K562 (cell line): ENCODE measurements around the gene VWA2. TPM values are rescaled to one million over a fixed set of nuclear protein-coding genes. Genes with fewer than 3 reads are reported as not detected.

Experiments used
- ATAC-seq: fragments of 200-7000 bp; cut with Tn5 transposase; 3 replicates; pipeline ENCODE4 v1.9.1; 2020; ENCODE audit warnings: moderate library complexity
- BruUV-seq: library from RNA; stranded (reverse); fragments of 400-500 nt; replicated peaks from 2 replicates; lab custom pipeline; 2021; lab: Mats Ljungman, UMichigan
- CTCF ChIA-PET: fragments of 300-600 bp; formaldehyde crosslinking; extraction: SDS; loops from one replicate; lab custom pipeline; 2021; ENCODE audit warnings: low intra/inter-chr PET ratio; lab: Yijun Ruan, JAX
- POLR2A ChIA-PET: fragments of 300-600, 350-650 bp; sonication (Branson Sonifier 250); formaldehyde crosslinking; extraction: SDS; loops from one replicate; lab custom pipeline; 2021; ENCODE audit warnings: antibody characterized with exemption, inconsistent platforms; lab: Yijun Ruan, JAX
- DNase-seq, 4 experiments: peaks; one replicate each; pipeline versions ENCODE4 v3.0.0 to v3.0.0-alpha.2; 2011 to 2018; ENCODE audit warnings: low spot score in 3 of 4, mixed read lengths in 3 of 4; ENCODE audit errors: extremely low read depth in 1 of 4
- FAIRE-seq: peaks from 2 replicates; lab custom pipeline; 2011; peaks lifted over from hg19 to GRCh38; lab: Jason Lieb, UNC
- H2AFZ ChIP-seq: 2 replicates; pipeline ENCODE4 v1.6.0; 2011; ENCODE audit warnings: low read depth, low read length, control low read depth, inconsistent platforms
- H3K27ac ChIP-seq: fragments of 200-600 bp; 3 replicates; pipeline ENCODE4 v1.8.0; 2011; ENCODE audit warnings: low read depth, mild to moderate bottlenecking, control low read depth, inconsistent platforms, low read length, moderate library complexity, mixed read lengths; ENCODE audit errors: extremely low read depth
- H3K27me3 ChIP-seq, 2 experiments: fragments of 300-600 bp in 1 of 2; 2 replicates in 1 of 2; 3 replicates in 1 of 2; pipeline versions ENCODE4 v1.6.0 to v1.8.0; 2011; ENCODE audit warnings: inconsistent platforms in 2 of 2, low read length in 2 of 2, mild to moderate bottlenecking in 1 of 2, mixed read lengths in 1 of 2, moderate library complexity in 1 of 2; ENCODE audit not compliant: control insufficient read depth in 2 of 2, insufficient read depth in 2 of 2
- H3K36me3 ChIP-seq: fragments of 300-600 bp; 3 replicates; pipeline ENCODE4 v1.8.0; 2011; ENCODE audit warnings: mild to moderate bottlenecking, low read length, inconsistent platforms; ENCODE audit not compliant: control insufficient read depth, insufficient read depth
- H3K4me1 ChIP-seq, 2 experiments: fragments of 200-600 bp in 1 of 2; replicated peaks in 1 of 2; 2 replicates in 1 of 2; 3 replicates in 1 of 2; pipeline versions ENCODE4 v1.5.1 to v1.8.0; 2011; ENCODE audit warnings: inconsistent platforms in 2 of 2, low read length in 2 of 2, mild to moderate bottlenecking in 1 of 2, mixed read lengths in 1 of 2, moderate library complexity in 1 of 2; ENCODE audit not compliant: control insufficient read depth in 2 of 2, insufficient read depth in 2 of 2
- H3K4me2 ChIP-seq: 2 replicates; pipeline ENCODE4 v1.6.1; 2011; ENCODE audit warnings: low read length, control low read depth, inconsistent platforms, mixed read lengths; ENCODE audit not compliant: insufficient read depth
- H3K4me3 ChIP-seq: fragments of 200-600 bp; sonication (generic), shearing (Covaris generic); 2 replicates; pipeline ENCODE4 v1.5.1; 2016; ENCODE audit warnings: control low read depth, inconsistent platforms
- H3K79me2 ChIP-seq: fragments of 200-600 bp; 3 replicates; pipeline ENCODE4 v1.8.0; 2011; ENCODE audit warnings: low read length, inconsistent platforms; ENCODE audit not compliant: control insufficient read depth, insufficient read depth
- H3K9ac ChIP-seq, 2 experiments: 2 replicates each; pipeline versions ENCODE4 v1.6.0 to v1.6.1; 2011; ENCODE audit warnings: low read depth in 2 of 2, low read length in 2 of 2, control low read depth in 1 of 2, inconsistent platforms in 1 of 2, mild to moderate bottlenecking in 1 of 2, mixed read lengths in 1 of 2; ENCODE audit not compliant: insufficient read depth in 1 of 2
- H3K9me1 ChIP-seq: one replicate; pipeline ENCODE4 v1.6.0; 2011; ENCODE audit warnings: inconsistent platforms, mild to moderate bottlenecking, low read length, moderate library complexity; ENCODE audit not compliant: control insufficient read depth, insufficient read depth
- H3K9me3 ChIP-seq: replicated peaks from 2 replicates; pipeline ENCODE4 v1.5.1; 2011; ENCODE audit warnings: low read depth, low read length, inconsistent platforms; ENCODE audit not compliant: control insufficient read depth, insufficient read depth
- H4K20me1 ChIP-seq: replicated peaks from 2 replicates; pipeline ENCODE4 v1.6.1; 2011; ENCODE audit warnings: low read length, inconsistent platforms, mixed read lengths; ENCODE audit not compliant: control insufficient read depth, insufficient read depth
- KAT7 ChIP-seq: sonication (generic); formaldehyde crosslinking; IDR thresholded peaks from 2 replicates; pipeline ENCODE4 v1.8.0; 2022; ENCODE audit warnings: missing genetic modification reagents, mild to moderate bottlenecking, borderline replicate concordance
- NCOA6 ChIP-seq: fragments of 450-650 bp; IDR thresholded peaks from 2 replicates; pipeline ENCODE4 v1.6.1; 2017; ENCODE audit warnings: mild to moderate bottlenecking
- NUFIP1 ChIP-seq: fragments of 450-650 bp; IDR thresholded peaks from 2 replicates; pipeline ENCODE4 v1.6.1; 2018; ENCODE audit not compliant: partially characterized antibody
- PPARD ChIP-seq: fragments of 250-450 bp; sonication (Bioruptor Pico); IDR thresholded peaks from 2 replicates; pipeline ENCODE4 v1.8.0; 2022; ENCODE audit warnings: inconsistent platforms, mild to moderate bottlenecking, moderate library complexity
- RBBP5 ChIP-seq: fragments of 200-600 bp; sonication (generic); IDR thresholded peaks from 2 replicates; pipeline ENCODE4 v1.6.1; 2012; ENCODE audit warnings: borderline replicate concordance, mild to moderate bottlenecking, low read length, control low read depth, inconsistent platforms; ENCODE audit not compliant: insufficient read depth, poor library complexity, severe bottlenecking
- SREBF1 ChIP-seq: fragments of 150-350 bp; IDR thresholded peaks from 2 replicates; pipeline ENCODE4 v1.6.1; 2014; ENCODE audit warnings: antibody characterized with exemption, low read depth, low read length, borderline replicate concordance
- SRSF7 ChIP-seq: fragments of 200-400 bp; formaldehyde crosslinking; optimal IDR thresholded peaks from 2 replicates; pipeline ENCODE3; 2017; ENCODE audit warnings: mild to moderate bottlenecking, low read depth, low read length
- TAF9B ChIP-seq: fragments of 450-650 bp; IDR thresholded peaks from 2 replicates; pipeline ENCODE4 v1.6.1; 2018; ENCODE audit warnings: mild to moderate bottlenecking; ENCODE audit not compliant: partially characterized antibody
- THRAP3 ChIP-seq: fragments of 450-650 bp; IDR thresholded peaks from 2 replicates; pipeline ENCODE4 v1.6.1; 2016; ENCODE audit warnings: mild to moderate bottlenecking, inconsistent platforms, borderline replicate concordance
- ZNF165 ChIP-seq: fragments of 250-450 bp; sonication (Bioruptor Pico); IDR thresholded peaks from 2 replicates; pipeline ENCODE4 v1.4.0; 2020; ENCODE audit warnings: borderline replicate concordance
- ZNF347 ChIP-seq: fragments of 450-650 bp; formaldehyde crosslinking; IDR thresholded peaks from 2 replicates; pipeline ENCODE4 v1.4.0; 2020; ENCODE audit warnings: low read depth, mild to moderate bottlenecking, moderate library complexity
- WGBS: fragments of 100-300 bp; shearing (Covaris generic); methylation state at CpG from one replicate; pipeline ENCODE4 v1.1.6; 2016; ENCODE audit warnings: low coverage, mixed read lengths; ENCODE audit not compliant: insufficient coverage; ENCODE audit errors: missing lambda C conversion rate; 5-methylcytosine and 5-hydroxymethylcytosine counted together
- in situ Hi-C: fragments of 300-500 bp; cut with MboI; formaldehyde crosslinking; loops from 4 replicates; pipeline ENCODE4 v1.15.0; 2018; ENCODE audit warnings: inconsistent platforms, mixed read lengths
- intact Hi-C: fragments of 100-400 bp; cut with micrococcal nuclease; formaldehyde crosslinking; loops from 2 replicates; pipeline ENCODE4 v1.14.2; 2022
- polyA plus RNA-seq, 8 experiments: library from polyadenylated mRNA; depleted of rRNA in 4 of 8; stranded (reverse) in 5 of 8; unstranded in 3 of 8; fragments of >200 nt; fragmentation: Nextera tagmentation in 2 of 8; fragmentation: Illumina TruSeq in 1 of 8; extraction: Ambion mirVana in 2 of 8; extraction: Trizol in 1 of 8; gene quantifications; 2 replicates each; pipeline versions ENCODE4 v1.2.1 to v1.2.3, GENCODE V29; 2011 to 2014; ENCODE audit warnings: inconsistent platforms in 1 of 8, missing spikeins in 1 of 8
- total RNA-seq, 7 experiments: library from RNA; depleted of rRNA in 6 of 7; stranded (reverse); fragments of >200 nt in 6 of 7; fragmentation: Illumina TruSeq in 2 of 7; extraction: Trizol in 2 of 7; gene quantifications; 2 replicates each; pipeline versions ENCODE4 v1.2.1 to v1.2.3, GENCODE V29; 2011 to 2021; ENCODE audit warnings: low replicate concordance in 1 of 7
- TF ChIP-seq, protein P1 (sequence below): fragments of 450-650 bp; IDR thresholded peaks from 2 replicates; pipeline ENCODE4 v1.6.1; 2017; ENCODE audit warnings: antibody characterized with exemption, mild to moderate bottlenecking
- TF ChIP-seq, protein P2 (sequence below): sonication (generic); formaldehyde crosslinking; IDR thresholded peaks from 2 replicates; pipeline ENCODE4 v1.8.0; 2022; ENCODE audit warnings: mild to moderate bottlenecking, missing genetic modification reagents
- TF ChIP-seq, protein P3 (sequence below), 3 experiments: fragments of 200-800 bp in 1 of 3; sonication (Bioruptor generic) in 1 of 3; sonication (generic) in 1 of 3; formaldehyde crosslinking in 1 of 3; IDR thresholded peaks; 2 replicates each; pipeline versions ENCODE4 v1.6.1 to v1.8.0; 2016 to 2022; ENCODE audit warnings: mild to moderate bottlenecking in 2 of 3, missing compliant biosample characterization in 2 of 3, missing genetic modification characterization in 2 of 3, missing genetic modification reagents in 1 of 3

The VWA2 gene
- total and polyA plus RNA-seq, 9 of the 15 experiments (the other 6 are each of a cell fraction or from before 2014, with no cell fraction given): not detected

- WGBS: 8% methylated on average over 14 of the region's 23 CpGs
- FAIRE-seq: no peak
- TF ChIP-seq SREBF1: no peak
- TF ChIP-seq TAF9B: no peak
- TF ChIP-seq, protein P1, sequence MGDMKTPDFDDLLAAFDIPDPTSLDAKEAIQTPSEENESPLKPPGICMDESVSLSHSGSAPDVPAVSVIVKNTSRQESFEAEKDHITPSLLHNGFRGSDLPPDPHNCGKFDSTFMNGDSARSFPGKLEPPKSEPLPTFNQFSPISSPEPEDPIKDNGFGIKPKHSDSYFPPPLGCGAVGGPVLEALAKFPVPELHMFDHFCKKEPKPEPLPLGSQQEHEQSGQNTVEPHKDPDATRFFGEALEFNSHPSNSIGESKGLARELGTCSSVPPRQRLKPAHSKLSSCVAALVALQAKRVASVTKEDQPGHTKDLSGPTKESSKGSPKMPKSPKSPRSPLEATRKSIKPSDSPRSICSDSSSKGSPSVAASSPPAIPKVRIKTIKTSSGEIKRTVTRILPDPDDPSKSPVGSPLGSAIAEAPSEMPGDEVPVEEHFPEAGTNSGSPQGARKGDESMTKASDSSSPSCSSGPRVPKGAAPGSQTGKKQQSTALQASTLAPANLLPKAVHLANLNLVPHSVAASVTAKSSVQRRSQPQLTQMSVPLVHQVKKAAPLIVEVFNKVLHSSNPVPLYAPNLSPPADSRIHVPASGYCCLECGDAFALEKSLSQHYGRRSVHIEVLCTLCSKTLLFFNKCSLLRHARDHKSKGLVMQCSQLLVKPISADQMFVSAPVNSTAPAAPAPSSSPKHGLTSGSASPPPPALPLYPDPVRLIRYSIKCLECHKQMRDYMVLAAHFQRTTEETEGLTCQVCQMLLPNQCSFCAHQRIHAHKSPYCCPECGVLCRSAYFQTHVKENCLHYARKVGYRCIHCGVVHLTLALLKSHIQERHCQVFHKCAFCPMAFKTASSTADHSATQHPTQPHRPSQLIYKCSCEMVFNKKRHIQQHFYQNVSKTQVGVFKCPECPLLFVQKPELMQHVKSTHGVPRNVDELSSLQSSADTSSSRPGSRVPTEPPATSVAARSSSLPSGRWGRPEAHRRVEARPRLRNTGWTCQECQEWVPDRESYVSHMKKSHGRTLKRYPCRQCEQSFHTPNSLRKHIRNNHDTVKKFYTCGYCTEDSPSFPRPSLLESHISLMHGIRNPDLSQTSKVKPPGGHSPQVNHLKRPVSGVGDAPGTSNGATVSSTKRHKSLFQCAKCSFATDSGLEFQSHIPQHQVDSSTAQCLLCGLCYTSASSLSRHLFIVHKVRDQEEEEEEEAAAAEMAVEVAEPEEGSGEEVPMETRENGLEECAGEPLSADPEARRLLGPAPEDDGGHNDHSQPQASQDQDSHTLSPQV: no peak
- TF ChIP-seq ZNF347 (CRISPR knock-in tag): no peak
- TF ChIP-seq SRSF7: no peak
- no peak for TF ChIP-seq ZNF165 (CRISPR knock-in tag)
- TF ChIP-seq KAT7: no peak
- no peak for TF ChIP-seq THRAP3
- TF ChIP-seq PPARD (CRISPR knock-in tag): no peak
- TF ChIP-seq NCOA6: no peak
- TF ChIP-seq RBBP5: no peak
- no peak for TF ChIP-seq NUFIP1
- TF ChIP-seq, protein P2, sequence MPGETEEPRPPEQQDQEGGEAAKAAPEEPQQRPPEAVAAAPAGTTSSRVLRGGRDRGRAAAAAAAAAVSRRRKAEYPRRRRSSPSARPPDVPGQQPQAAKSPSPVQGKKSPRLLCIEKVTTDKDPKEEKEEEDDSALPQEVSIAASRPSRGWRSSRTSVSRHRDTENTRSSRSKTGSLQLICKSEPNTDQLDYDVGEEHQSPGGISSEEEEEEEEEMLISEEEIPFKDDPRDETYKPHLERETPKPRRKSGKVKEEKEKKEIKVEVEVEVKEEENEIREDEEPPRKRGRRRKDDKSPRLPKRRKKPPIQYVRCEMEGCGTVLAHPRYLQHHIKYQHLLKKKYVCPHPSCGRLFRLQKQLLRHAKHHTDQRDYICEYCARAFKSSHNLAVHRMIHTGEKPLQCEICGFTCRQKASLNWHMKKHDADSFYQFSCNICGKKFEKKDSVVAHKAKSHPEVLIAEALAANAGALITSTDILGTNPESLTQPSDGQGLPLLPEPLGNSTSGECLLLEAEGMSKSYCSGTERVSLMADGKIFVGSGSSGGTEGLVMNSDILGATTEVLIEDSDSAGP (CRISPR knock-in tag): no peak
- TF ChIP-seq, protein P3, sequence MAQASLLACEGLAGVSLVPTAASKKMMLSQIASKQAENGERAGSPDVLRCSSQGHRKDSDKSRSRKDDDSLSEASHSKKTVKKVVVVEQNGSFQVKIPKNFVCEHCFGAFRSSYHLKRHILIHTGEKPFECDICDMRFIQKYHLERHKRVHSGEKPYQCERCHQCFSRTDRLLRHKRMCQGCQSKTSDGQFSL (CRISPR knock-in tag; IDR thresholded peaks at IDR 0.05): no peak
- TF ChIP-seq, protein P3 (tag; IDR thresholded peaks at IDR 0.05): no peak
These were observed 81.4 kb downstream of the VWA2 start for GRCh38 chr10:114320249-114321116.

More at GRCh38 chr10:114320249-114321116, 81.4 kb downstream of the VWA2 start:
- Histone ChIP-seq H3K9me1 (no peaks in the 10 kb centered on the region), H3K9ac (no peak overlapping the region), H2AFZ (no peak overlapping the region), H3K9me3 (no peaks in the 10 kb centered on the region), H3K4me3 (no peak overlapping the region), H3K4me2 (no peak overlapping the region), H3K79me2 (no peaks in the 10 kb centered on the region), H4K20me1 (no peaks in the 10 kb centered on the region), H3K27ac (no peak overlapping the region), H3K27me3 (peaks cover 0 to 24% of the 10 kb centered on the region in 2 experiments; a peak in 2 of 5 replicates), H3K4me1 (no peaks in the 10 kb centered on the region; a peak in 1 of 5 replicates), H3K36me3 (no peaks in the 10 kb centered on the region)
- CTCF ChIA-PET: no interaction called here
- no TSS peak for BruUV-seq
- DNase-seq (no peak), ATAC-seq (no peak)
- POLR2A ChIA-PET: no interaction called here
- in situ Hi-C loops: no loop called here
- intact Hi-C loops: no loop called here
